NCI-H2029 (cell line): ENCODE measurements around the gene SH3BGRL3.
"Not testable (repeated sequence)": the region's sequence is repeated elsewhere in the genome, so short reads cannot be mapped to it uniquely, and the experiment has no call there.

ENCODE experiments used
- DNase-seq: peaks from one replicate; lab custom pipeline; 2025; lab: John Stamatoyannopoulos, UW

The SH3BGRL3 gene

DNA sequence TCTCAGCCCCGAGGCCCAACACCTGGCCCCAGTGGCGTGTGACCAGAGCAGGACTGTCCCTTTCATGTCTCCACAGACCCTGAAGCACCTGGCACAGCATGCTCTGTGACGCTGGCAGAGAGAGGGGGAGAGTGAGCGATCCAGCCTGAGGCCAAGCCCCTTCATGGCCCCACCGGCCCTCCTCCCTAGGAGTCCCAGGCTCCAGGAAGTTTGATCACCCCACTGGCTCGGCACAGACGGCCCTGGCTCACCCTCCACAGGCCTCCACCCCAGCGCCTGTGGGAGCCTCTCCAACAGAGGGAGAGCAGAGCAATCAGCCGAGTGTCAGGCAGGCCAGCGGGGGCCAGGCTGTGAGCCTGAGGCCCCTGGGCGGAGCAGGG is 11.0 kb downstream of the SH3BGRL3 start:
- DNase-seq = no peak

DNA sequence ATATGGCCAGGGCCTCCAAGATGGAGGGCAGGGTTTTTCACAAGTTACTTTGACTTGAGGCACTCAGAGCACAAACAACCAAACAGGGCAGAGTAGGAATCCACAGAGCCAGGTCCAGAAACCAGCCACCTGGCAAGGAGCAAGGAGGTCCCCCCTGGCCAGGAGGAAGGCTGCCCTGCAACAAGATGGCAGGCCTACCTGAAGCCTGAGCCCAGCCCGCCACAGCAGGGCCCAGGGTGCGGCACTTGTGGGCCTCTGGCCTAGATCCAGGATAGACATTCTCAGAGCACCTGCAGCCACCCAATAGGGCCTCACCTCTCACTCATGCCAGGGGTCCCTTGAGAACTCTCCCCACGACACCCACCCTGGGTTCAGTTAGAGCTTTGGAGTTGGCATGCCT is 11.5 kb downstream of the SH3BGRL3 start:
- DNase-seq = no peak

DNA sequence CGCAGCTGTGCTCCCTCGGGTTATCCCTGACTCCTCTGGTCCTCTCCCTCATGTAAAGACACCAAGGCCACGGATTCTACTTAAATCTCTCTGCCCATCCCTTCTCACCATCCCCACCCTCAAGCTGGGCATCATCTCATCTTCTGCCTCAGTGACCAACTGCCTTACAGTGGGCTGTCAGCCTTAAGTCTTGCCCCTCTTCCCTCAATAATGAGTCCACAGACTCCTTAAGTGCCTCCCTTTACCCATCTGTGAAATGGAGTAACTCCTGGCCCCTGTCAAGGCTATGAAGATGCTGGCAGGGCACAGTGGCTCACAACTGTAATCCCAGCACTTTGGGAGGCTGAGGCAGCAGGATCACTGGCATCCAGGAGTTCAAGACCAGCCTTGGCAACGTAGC is 12.1 kb downstream of the SH3BGRL3 start:
- no peak for DNase-seq

DNA sequence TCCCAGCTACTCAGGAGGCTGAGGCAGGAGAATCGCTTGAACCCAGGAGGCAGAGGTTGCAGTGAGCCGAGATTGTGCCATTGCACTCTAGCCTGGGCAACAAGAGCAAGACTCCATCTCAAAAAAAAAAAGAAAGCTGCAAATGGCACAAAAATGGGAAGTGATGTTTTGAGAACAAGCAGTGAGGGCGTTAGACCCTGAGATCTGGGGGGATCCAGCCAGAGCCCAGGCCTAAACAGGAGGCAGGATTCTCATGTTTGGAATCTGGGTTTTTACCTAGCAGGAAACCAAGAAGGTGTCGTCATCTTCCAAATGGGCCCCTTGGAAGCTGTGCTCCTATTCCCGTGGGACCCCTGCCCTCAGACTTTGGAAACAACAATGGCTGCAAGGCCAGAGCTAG is 12.8 kb downstream of the SH3BGRL3 start:
- DNase-seq = not testable (repeated sequence)

DNA sequence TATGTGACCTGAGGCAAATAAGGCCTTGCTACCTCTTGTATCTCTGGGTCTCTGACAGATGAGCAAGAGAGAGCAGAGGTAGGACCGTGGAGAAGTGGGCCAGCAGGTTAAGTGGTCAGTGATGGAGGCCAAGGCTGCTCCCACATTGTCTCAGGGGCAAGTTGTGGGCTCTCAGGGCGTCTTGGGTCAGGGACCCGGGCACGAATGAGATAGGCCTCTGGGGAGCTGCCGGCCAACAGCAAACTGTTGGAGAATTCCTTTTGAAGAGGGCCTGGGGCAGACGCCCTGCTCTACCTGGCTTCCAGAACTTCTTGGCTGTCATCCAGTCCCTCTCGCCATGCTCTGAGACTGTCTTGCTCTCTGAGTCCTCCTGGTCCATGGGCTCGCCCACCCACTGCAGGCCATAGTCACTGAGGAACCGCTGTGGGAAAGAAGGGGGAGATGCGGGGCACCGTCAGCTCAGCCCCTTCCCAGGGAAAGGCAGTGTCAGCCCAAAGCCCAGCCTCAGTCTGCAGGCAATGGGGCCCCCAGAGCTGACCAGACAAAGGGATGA is 14.1 kb downstream of the SH3BGRL3 start:
- no peak for DNase-seq

DNA sequence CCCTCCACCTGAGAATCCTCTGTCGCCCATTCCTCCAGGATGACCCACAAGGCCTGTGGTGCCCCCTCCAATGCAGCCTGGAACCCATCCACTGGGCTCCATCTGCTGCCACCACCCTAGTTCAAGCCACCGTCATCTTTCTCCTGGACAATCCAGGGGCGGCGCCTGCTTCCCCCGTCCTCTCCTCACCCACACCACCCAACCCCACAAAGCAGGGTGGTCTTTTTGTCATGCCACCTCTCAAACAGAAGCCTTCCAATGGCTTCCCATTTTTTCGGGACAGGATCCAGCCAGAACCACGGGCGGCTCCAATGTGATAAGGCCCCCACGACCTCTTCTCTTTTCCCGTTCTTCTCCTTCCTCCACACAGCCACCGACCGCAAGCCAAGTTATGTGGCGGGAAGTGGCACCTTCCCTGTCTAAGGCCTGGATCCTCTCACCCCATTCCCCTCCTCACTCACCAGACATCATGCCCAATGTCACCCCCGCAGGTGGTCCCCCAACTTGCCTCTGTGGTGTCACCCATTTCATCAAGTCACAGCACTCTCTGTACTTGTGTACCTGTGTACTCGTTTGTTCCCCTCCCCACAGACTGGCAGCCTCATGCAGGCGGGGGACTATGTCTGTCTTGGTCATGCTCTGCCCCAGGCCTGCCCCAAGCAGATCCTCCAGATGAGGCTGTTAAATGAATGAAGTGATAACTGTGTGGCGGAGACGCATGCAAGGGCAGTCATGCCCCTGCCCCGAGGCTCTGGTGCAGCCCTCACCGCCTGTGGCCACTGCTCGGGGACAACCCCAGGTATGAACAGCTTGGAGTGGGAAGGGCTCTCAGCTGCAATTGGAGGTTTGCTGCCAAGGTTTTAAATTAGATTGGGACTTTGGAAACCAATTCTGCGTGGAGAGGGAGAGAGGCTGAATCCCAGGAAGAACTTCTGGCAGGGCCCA is 15.6 kb downstream of the SH3BGRL3 start:
- DNase-seq = no peak

DNA sequence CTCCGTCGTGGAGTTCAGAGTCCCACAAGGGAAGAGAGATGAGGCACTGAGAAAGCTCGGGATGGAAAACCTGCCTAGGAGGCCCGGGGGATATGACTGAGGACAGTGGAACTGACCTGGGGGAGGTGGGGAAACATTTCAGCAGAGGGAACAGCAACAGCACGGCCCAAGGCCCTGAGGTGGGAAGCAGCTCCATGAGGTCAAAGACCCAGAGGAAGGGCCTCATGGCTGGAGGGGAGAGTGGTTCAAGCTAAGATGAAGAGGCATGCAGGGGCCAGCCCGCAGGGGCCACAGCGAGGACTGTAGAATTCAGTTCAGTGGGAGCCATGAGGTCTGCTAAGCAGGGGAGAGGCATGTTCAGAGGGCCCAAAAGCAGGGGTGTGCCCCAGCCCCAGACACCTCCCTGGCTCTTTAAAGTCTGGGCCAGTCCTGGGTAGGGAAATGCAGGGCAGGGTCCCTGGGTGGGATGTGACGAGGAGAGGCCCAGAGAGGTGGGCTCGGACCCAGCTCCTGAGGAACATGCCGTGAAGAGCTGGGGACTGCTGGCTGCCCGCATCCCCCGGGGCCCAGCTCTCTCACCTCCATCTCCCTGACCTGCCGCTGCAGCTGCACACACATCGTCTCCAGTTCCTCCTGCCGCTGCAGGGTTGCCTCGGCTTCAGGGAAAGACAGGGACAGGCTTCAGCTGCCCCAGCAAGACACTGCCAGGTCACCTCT is 16.6 kb downstream of the SH3BGRL3 start:
- no peak for DNase-seq

DNA sequence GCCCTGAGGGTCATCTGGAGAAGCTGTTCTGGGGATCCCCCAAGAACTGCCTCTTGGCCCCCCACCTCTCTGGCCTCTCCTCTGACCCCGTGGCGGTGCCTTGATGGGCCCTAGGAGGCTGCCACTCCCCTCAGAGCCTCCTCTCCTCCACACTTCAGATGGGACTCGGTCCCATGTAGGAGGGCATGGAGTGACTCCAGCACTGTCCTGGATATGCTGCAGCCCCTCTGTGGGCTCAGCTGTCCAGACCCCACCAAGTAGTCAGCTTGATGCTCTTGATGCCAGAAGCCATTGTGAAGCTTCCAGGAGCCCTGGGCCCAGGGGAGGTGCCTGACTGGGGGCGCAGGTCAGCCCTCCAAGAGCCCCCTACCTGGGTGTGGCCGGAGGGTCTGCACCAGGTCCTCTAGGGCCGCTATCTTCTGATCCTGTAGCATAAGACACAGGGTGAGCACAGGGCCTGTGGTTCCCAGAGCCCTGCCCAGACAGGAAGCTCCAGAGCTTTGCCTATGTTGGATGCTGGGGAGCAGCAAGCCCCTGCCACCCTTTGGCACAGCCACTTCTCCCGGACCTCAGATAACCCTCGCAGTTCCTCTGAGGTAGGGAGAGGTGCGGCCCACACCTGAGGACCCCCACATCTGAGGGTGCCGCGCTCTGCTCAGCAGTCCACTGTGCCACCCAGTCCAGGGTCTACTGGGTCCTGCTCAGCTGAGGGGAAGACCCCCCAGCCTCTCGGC is 17.3 kb downstream of the SH3BGRL3 start:
- DNase-seq = no peak

DNA sequence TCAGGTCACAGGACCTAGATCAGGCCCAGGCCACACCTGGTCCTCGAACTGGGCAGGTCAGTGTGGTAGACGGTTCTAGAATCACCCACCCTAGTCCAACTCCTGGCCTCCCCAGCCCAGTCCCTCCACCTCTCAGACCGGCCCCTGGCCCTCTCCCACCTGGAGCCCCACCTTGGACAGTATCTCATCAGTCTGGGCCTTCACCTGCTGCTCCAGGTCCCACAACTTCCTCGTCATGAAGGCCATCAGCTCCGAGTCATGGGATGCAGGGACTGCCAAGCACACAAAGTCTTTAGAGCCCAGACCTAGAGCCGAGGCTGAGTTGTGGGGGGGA is 17.9 kb downstream of the SH3BGRL3 start:
- DNase-seq = no peak

DNA sequence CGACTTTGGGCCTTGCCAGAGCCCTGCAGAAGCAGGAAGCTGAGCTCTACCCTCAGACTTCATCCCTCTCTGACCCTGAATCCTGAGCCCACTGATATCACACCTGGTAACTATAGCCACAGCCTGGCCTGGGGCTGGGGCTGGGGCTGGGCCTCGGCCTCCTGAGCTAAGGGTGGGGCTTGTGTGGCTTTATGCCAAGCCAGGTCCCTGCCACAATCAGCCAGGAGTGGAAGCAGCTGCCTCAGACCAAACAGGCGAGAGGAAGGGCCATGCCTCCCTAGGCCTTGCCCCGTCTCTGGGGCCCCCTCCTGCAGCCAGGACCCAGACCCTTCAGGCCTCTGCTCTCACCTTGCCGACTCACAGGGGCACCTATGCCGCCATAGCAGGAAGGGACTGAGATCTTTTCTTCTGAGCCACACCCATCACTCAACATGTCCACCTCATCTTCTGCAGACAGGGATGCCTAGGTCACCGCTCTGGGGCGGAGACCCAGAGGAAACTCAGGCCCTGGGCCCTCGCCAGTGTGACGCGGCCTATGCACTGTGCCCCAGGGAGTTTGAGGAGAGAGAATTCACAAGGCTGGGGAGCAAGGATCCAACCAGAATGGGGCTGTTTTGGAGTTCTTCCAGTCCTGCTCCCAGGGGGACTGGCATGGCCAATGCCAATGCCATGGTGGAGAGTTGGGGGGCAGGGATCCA is 20.8 kb downstream of the SH3BGRL3 start:
- DNase-seq = no peak

DNA sequence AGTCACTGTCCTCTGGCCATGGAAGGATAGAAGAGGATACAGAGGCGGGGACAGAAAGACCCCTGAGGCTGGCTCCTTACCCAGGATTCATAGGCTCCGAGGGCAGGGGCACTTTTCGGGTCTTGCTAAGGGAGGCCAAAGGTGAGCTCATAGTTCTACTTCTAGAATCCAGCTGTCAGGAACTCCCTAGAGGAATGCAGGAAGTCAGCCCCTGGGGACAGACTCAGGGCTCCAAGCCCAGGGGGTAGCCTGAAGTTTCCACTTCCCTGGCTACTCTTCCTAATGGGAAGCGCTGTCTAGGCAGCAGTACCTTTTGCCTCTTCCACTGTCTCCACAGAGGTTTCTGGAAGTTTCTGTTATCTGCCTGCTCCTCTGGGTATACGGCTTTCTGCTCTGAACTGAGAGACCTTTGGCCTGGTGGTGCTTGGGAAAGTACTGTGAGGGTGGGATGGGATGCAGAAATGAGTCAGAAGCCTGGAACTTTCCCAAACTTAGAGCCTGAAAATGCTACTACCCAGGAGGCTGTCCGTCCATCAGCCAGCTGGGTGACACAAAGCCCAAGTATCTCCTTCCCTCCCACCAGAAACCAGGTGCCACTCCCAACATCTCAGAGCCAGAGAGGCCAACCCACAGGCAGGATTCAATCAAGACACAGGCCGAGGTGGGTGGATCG is 23.0 kb downstream of the SH3BGRL3 start:
- no peak for DNase-seq

DNA sequence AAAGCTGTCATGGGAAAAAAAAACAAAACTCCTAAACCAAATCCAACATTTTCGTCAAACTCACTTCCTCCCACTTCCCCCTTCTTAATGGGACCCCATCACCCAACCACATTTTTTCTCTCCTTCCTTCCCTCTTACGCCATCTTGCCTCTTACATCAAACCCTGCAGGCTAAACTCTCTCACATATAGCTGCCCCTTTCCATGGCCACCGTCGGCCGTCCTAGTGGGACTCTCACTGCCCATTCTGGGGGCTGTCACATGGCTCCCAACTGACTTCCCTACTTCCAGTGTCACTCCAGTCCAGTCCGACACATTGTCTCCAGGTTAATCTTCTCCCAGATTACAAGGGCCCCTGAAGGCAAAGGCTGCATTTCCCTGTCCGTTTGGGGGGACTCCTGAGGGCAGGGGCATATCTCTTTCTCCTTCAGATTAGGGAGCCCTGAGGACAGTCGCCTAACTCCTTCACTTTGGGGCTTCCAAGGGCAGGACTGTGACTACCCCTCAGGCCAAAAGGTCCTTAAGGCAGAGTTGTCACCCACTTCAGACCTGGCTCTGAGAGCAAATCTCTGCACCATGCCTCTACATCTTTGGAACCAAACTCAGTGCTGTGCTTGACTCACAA is 25.9 kb downstream of the SH3BGRL3 start:
- no peak for DNase-seq

DNA sequence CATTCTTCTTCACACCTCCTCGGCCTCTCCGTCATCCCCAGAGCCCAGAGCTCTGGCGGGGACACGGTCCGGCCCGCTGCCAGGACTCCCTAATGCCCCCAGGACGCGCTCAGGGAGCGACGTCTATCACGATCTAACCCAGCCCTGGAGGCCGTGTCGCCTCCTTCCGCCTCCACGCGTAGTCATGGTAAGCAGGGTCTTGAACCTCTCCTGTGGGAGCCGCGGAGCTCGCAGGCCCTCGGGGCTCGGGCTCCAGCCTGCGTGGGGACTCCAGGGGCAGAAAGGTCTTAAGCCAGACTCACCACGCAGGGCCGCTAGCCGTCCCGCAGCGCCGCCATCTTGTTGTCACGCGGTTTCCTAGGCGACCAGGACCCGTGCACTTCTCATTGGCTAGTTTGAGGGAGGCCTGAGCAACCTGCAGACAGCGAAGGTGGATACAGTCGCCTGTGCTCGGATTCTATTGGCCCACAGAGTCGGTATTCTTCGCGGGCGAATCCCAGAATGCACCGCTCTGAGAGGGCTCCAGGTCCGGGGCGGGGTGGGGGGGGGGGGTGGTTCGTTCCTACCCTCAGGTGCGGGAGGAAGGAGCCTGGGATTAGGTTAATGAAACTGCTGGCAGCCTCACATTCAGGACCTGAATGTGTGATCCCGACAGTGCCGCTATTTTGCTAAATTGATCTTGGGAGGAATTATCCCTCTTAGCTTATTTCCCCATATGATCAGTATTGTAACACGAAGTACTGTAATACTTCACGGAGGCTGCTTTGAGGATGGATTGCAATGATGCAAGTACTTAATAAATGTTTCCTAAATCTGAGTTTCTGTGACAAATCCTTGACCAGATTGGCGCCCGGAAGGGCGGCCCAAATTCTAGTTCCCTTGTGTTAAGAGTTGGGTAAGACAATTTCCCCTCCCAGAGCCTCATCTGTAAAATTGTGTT is 26.7 kb downstream of the SH3BGRL3 start, which contains the start of gene UBXN11:
Gene UBXN11 (minus strand): TSS at position 347 of the 940 bp plus-strand sequence. CDS start 3,753 bp downstream, outside the sequence.
- DNase-seq = peak; percentile 94

DNA sequence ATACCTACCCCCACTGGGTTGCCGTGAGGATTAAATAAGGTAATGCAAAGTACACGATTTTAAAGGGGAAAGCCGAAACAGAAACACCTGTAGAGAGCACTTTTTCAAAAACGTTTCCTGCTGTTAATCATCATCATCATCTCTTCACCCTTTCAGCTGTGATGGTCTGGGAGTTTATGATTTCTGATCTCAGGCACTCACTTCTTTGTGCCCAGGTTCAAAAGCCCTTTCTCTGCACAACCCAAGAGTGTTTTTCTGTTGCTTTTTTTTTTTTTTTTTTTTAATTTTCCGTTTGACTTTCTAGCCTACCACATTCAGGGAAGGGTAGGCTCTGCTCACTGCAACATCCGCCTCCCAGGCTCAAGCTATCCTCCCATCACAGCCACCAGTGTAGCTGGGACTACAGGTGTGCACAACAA is 27.5 kb downstream of the SH3BGRL3 start:
- no peak for DNase-seq

DNA sequence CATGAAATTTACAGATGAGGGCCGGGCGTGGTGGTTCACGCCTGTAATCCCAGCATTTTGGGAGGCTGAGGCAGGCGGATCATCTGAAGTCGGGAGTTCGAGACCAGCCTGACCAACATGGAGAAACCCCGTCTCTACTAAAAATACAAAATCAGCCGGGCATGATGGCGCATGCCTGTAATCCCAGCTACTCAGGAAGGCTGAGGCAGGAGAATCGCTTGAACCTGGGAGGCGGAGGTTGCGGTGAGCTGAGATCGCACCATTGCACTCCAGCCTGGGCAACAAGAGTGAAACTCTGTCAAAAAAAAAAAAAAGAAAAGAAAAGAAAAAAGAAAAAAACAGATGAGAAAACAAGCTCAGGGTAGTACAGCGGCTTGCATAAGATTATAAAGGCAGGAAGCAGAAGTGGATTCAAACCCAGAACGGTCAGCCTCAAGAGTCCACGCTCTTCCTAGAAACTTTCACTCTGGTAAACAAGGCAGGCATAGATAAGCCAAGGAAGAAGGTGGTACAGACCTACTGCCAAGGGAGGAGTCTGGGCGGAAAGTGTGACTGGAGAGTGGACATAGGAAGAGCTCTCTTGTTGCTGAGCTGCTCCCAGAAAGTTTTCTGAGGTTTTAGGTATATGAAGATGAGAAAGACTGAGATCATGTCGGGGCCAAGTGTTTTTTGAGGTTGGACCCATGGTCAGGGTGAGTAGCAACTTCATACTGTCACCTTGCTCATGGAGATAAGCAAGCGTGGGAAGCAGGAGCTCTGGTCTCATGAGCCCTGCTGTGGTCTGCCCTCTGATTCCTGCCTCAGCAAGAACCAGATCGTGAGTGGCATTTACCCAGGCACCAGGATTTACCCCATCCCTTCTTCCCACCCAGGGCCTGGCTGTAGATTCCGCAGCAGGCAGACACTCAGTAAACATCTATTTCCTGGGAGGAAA is 28.3 kb downstream of the SH3BGRL3 start:
- DNase-seq = not testable (repeated sequence)

DNA sequence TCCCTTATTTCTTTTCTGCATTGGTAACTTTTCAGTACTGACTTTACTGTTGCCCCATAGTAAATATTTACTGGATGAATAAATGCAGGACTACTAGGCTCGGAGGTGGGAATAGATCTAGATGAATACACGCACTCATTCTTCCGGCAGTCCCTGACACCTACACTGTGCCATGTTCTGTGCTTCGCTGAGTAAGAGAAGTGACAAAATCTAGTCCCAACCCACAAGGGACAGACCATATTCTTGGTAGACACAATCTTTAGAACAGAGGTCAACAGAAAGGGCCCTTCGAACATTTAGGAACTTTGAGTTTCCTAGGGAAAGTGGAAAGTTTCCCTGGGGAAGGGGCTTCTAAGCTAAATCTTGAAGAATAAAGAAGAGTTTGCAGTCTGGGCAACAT is 34.6 kb downstream of the SH3BGRL3 start:
- no peak for DNase-seq

DNA sequence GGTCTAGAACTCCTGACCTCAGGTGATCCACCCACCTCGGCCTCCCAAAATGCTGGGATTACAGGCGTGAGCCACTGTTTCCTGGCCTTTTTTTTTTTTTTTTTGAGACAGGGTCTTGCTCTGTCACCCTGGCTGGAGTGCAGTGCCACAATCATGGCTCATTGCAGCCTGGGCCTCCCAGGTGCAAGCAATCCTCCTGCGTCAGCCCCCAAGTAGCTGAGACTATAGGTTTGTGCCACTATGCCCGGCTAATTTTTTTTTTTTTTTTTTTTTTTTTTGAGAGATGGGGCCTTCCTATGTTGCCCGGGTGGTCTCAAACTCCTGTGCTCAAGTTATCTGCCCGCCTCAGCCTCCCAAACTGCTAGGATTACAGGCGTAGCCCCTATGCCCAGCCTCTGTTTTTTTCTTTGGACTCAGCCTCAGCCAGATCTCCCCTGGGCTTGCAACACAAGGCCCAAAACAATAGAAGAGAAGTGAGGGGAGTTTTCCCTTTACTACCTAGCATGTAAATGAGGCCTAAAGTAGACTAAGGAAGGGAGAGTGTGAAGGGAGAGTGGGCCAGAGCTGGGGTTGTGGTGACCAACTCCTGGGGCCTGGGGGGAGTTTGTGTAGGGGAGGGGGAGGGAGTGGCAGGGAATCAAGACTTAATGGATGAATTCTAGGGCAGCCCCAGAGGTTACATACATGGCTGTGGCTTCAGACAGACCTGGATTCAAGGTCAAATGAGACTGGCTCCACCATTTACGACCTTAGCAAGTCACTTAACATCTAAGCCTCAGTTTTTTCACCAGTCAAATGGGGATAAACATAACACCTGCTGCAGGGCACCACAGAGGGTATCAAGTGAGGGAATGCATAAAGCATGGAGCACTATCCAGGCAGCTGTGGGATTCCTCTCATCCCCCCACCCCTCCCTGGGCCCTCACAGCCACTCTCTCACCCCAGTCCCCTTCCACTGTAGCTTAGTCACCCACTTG is 36.3 kb downstream of the SH3BGRL3 start:
- no peak for DNase-seq
